SK-N-MC (cell line): Measurements from ENCODE around the gene SPG7.
A peak's percentile ranks its signal among the peaks of the same experiment; 100 is the strongest.

Experiments used
- DNase-seq: peaks from one replicate; pipeline ENCODE4 v3.0.0-alpha.2; 2011; ENCODE audit warnings: low read depth, low spot score
- H3K27ac ChIP-seq: fragments of 200-600 bp; sonication (generic); 2 replicates; pipeline ENCODE4 v1.5.1; 2016; ENCODE audit warnings: mixed run types
- H3K36me3 ChIP-seq: fragments of 200-600 bp; sonication (generic); 2 replicates; pipeline ENCODE4 v1.6.1; 2017; ENCODE audit warnings: antibody characterized with exemption, low read length, mixed read lengths; ENCODE audit not compliant: insufficient read depth
- H3K4me3 ChIP-seq: fragments of 200-600 bp; sonication (generic); 2 replicates; pipeline ENCODE4 v1.5.1; 2016
- H3K9ac ChIP-seq: fragments of 200-600 bp; sonication (generic); 2 replicates; pipeline ENCODE4 v1.8.0; 2017; ENCODE audit warnings: mixed run types, mixed read lengths; ENCODE audit not compliant: insufficient read length
- H3K9me3 ChIP-seq: fragments of 200-600 bp; sonication (generic); 2 replicates; pipeline ENCODE4 v1.6.1; 2017; ENCODE audit warnings: low read depth, mild to moderate bottlenecking, antibody characterized with exemption, low read length, moderate library complexity, mixed read lengths
- EZH2 ChIP-seq: fragments of 200-600 bp; sonication (generic); IDR thresholded peaks from one replicate; pipeline ENCODE4 v1.6.1; 2017; ENCODE audit warnings: antibody characterized with exemption
- FOXP2 ChIP-seq: optimal IDR thresholded peaks from 2 replicates; pipeline ENCODE3; 2011; ENCODE audit warnings: mild to moderate bottlenecking, moderate library complexity; ENCODE audit not compliant: insufficient read depth; ENCODE audit errors: extremely low read length, control extremely low read depth
- POLR2AphosphoS5 ChIP-seq: IDR thresholded peaks from 2 replicates; pipeline ENCODE4 v1.6.1; 2012; ENCODE audit warnings: mild to moderate bottlenecking, low read depth, low read length, borderline replicate concordance

Gene SPG7

GRCh38 chr16:89482817-89483205 lies 25.4 kb upstream of the SPG7 start:
- DNase-seq, result no peak
- no peaks in the 10 kb centered on the region for H3K9me3 ChIP-seq
- peaks cover under 1% of the 10 kb centered on the region; the same call in 1 of the 2 replicates for H3K36me3 ChIP-seq
- no peak overlapping the region for H3K27ac ChIP-seq
- H3K9ac ChIP-seq, result no peak overlapping the region
- TF ChIP-seq FOXP2 (no peak), POLR2AphosphoS5 (no peak), EZH2 (no peak)
- no peak overlapping the region for H3K4me3 ChIP-seq

- TF ChIP-seq EZH2 (no peak), POLR2AphosphoS5 (no peak), FOXP2 (no peak)
- H3K27ac ChIP-seq, result 0 out of 2 replicates have a peak overlapping the region, but pooled peaks have one; percentile 42
- H3K9me3 ChIP-seq, result no peaks in the 10 kb centered on the region
- H3K9ac ChIP-seq, result no peak overlapping the region
- peaks cover 3% of the 10 kb centered on the region; the same call in 1 of the 2 replicates for H3K36me3 ChIP-seq
- H3K4me3 ChIP-seq, result no peak overlapping the region
- no peak for DNase-seq
Measured at GRCh38 chr16:89484041-89484501, 24.1 kb upstream of the SPG7 start.

- TF ChIP-seq FOXP2 (no peak), POLR2AphosphoS5 (no peak), EZH2 (no peak)
- DNase-seq, result no peak
- peaks cover 3% of the 10 kb centered on the region; the same call in 1 of the 2 replicates for H3K36me3 ChIP-seq
- no peak overlapping the region for H3K9ac ChIP-seq
- H3K27ac ChIP-seq, result peak overlapping the region; percentile 42; the same call in 1 of the 2 replicates
- H3K4me3 ChIP-seq, result no peak overlapping the region
- H3K9me3 ChIP-seq, result no peaks in the 10 kb centered on the region
Measured at GRCh38 chr16:89484923-89485679, 23.1 kb upstream of the SPG7 start.

GRCh38 chr16:89485701-89486246 lies 22.4 kb upstream of the SPG7 start:
- Histone ChIP-seq H3K9ac (no peak overlapping the region), H3K27ac (no peak overlapping the region)
- no peak for DNase-seq

GRCh38 chr16:89489040-89489897 lies 18.9 kb upstream of the SPG7 start:
- H3K36me3 ChIP-seq, result 0 out of 2 replicates have a peak, but pooled peaks cover 3% of the 10 kb centered on the region
- no peaks in the 10 kb centered on the region for H3K9me3 ChIP-seq
- H3K4me3 ChIP-seq, result peak overlapping the region; percentile 90
- TF ChIP-seq EZH2 (no peak), FOXP2 (no peak), POLR2AphosphoS5 (no peak)
- peak overlapping the region; percentile 83 for H3K27ac ChIP-seq
- peak; percentile 32 for DNase-seq
- peak overlapping the region; percentile 89 for H3K9ac ChIP-seq

More at GRCh38 chr16:89485701-89486246, 22.4 kb upstream of the SPG7 start:
- no peaks in the 10 kb centered on the region for H3K9me3 ChIP-seq
- no peak overlapping the region for H3K4me3 ChIP-seq
- no peak for TF ChIP-seq FOXP2
- no peak for TF ChIP-seq POLR2AphosphoS5
- TF ChIP-seq EZH2, result no peak
- peaks cover 3% of the 10 kb centered on the region; the same call in 1 of the 2 replicates for H3K36me3 ChIP-seq

GRCh38 chr16:89489898-89490438 lies 18.2 kb upstream of the SPG7 start:
- Histone ChIP-seq H3K4me3 (peak overlapping the region; percentile 90), H3K36me3 (0 out of 2 replicates have a peak, but pooled peaks cover 3% of the 10 kb centered on the region), H3K9me3 (no peaks in the 10 kb centered on the region), H3K9ac (peak overlapping the region; percentile 77), H3K27ac (no peak overlapping the region)
- TF ChIP-seq POLR2AphosphoS5 (no peak), EZH2 (no peak), FOXP2 (no peak)
- no peak for DNase-seq

- peak within 1 kb of the TSS; percentile 90 for H3K4me3 ChIP-seq
- DNase-seq, result peak; percentile 92
- no peak for TF ChIP-seq FOXP2
- TF ChIP-seq POLR2AphosphoS5, result peak; percentile 31; the same call in 1 of the 2 replicates
- H3K9ac ChIP-seq, result peak within 1 kb of the TSS; percentile 83
- peak within 1 kb of the TSS; percentile 83 for H3K27ac ChIP-seq
- no peaks in the 10 kb centered on the region for H3K9me3 ChIP-seq
- H3K36me3 ChIP-seq, result 0 out of 2 replicates have a peak, but pooled peaks cover 3% of the 10 kb centered on the region
Measured at GRCh38 chr16:89490439-89491237, 17.6 kb upstream of the SPG7 start, which contains the start of gene ANKRD11. TSS of gene ANKRD11 (minus strand) at chr16:89490561. CDS start at chr16:89317019, 173,542 bp downstream.
